ENCODE data around the gene IFT27.
A peak's percentile ranks its signal among the peaks of the same experiment; 100 is the strongest.
"Not testable (repeated sequence)": the region's sequence is repeated elsewhere in the genome, so short reads cannot be mapped to it uniquely, and the experiment has no call there.

IFT27 gene

DNA sequence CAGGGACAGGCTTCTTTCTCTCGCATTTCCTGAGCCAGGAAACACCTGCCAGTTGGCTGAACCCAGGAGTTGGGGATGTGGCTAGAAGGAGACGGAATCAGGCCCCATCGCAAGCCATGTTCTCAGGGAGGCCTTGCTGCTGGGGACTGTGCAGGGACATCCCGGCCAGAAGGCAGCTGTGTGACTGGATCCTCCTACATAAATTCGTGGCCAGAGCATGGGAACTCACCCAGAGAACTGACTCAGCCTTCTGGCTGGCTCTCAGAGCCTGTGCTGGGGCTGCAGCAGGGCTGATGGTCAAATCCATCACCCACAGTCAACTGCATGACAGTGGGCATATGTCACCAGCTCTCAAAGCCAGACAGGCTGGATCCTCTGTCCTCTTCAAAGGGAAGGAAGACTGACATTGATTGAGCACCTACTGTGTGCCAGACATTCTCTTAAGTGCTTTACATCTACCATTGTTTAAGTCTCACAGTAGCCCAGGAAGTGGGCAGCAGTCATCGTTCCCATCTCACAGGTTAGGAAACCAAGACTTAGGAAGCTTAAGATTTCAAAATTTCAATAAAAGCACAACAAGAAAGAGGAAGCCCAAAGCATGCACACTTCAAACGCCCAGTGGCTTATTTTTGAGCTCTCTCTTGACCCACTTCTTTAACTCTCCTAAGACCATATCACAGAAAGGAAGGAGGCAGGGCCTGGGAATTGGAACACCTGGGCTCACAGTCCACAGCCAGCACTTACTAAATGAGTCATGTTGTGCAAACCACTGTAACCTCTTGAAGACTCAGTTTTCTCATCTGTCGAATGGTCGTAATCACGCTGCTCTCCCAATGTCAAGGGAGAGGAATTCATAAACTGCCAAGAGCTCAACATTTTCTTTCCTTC lies 41.5 kb downstream of the IFT27 start:
- DNase-seq (ENCODE audit: low read depth), result peak; percentile 5
- TF ChIP-seq, protein P1, sequence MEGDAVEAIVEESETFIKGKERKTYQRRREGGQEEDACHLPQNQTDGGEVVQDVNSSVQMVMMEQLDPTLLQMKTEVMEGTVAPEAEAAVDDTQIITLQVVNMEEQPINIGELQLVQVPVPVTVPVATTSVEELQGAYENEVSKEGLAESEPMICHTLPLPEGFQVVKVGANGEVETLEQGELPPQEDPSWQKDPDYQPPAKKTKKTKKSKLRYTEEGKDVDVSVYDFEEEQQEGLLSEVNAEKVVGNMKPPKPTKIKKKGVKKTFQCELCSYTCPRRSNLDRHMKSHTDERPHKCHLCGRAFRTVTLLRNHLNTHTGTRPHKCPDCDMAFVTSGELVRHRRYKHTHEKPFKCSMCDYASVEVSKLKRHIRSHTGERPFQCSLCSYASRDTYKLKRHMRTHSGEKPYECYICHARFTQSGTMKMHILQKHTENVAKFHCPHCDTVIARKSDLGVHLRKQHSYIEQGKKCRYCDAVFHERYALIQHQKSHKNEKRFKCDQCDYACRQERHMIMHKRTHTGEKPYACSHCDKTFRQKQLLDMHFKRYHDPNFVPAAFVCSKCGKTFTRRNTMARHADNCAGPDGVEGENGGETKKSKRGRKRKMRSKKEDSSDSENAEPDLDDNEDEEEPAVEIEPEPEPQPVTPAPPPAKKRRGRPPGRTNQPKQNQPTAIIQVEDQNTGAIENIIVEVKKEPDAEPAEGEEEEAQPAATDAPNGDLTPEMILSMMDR (IDR thresholded peaks at IDR 0.05; ENCODE audit: control insufficient read depth, insufficient read depth, low read depth, low read length, missing control alignments), result no peak
- H3K4me3 ChIP-seq (ENCODE audit: control insufficient read depth, low read depth, low read length), result no peak overlapping the region

DNA sequence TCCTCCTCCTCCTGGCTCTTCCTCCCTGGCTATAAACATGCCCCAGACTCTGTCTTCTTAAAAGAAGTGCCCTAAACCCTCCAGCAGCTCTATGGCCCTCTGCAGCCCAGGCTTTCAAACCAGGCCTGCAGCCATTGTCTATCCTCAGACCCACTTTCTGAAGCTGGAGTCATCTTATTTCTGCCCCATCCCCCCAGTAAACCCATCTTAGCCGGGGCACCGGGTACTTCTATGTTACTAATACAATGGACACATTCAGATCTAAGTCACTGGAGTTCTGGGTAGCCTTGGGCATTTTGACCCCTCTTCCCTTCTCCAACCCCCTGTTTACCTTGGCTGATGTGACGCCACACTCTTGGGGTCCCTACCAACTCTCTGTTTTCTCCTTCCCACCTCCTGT lies 42.6 kb downstream of the IFT27 start:
- TF ChIP-seq, protein P1 (IDR thresholded peaks at IDR 0.05; ENCODE audit: control insufficient read depth, insufficient read depth, low read depth, low read length, missing control alignments), result no peak
- no peak for DNase-seq (ENCODE audit: low read depth)
- no peak overlapping the region for H3K4me3 ChIP-seq (ENCODE audit: control insufficient read depth, low read depth, low read length)

DNA sequence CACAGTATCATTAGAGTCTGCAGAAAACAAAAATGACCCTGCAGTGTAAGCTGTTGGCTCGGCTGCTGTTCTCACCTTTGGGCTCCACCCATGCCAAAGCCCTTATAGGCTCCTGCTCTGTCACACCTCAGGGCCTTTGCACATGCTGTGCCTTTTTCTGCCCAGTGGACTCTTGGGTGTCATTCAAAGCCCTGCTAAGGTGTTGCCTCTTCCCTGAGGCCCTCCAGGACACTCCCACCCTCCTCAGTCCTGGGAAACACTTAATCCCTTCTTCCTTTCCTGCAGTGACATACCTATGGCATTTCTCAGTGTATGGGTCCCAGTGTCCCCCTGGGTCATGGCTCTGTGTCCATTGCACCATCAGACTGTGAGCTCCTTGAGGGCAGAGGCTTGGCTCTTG lies 43.3 kb downstream of the IFT27 start:
- H3K4me3 ChIP-seq (ENCODE audit: control insufficient read depth, low read depth, low read length), result no peak overlapping the region
- TF ChIP-seq, protein P1 (IDR thresholded peaks at IDR 0.05; ENCODE audit: control insufficient read depth, insufficient read depth, low read depth, low read length, missing control alignments), result no peak
- no peak for DNase-seq (ENCODE audit: low read depth)

GRCh38 chr22:36731916-36732315 lies 44.0 kb downstream of the IFT27 start:
- DNase-seq (ENCODE audit: low read depth), result no peak
- TF ChIP-seq, protein P1 (IDR thresholded peaks at IDR 0.05; ENCODE audit: control insufficient read depth, insufficient read depth, low read depth, low read length, missing control alignments), result no peak

DNA sequence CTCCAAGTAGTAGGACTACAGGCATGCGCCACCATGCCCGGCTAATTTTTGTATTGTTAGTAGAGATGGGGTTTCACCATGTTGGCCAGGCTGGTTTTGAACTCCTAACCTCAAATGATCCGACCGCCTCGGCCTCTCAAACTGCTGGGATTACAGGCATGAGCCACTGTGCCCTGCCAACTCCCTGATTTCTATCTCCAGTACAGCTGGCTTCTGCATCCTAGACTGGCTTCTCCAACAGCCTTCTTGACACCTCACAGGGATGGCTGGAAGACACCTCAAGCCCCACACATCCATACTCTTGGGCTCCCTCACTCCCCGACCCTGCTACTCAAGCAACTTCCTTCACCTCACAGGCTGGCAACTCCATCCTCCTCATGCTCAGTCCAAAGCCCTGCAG lies 44.6 kb downstream of the IFT27 start:
- not testable (repeated sequence) for H3K4me3 ChIP-seq (ENCODE audit: control insufficient read depth, low read depth, low read length); DNase-seq (ENCODE audit: low read depth)

More at GRCh38 chr22:36731916-36732315, 44.0 kb downstream of the IFT27 start:
- no peak overlapping the region for H3K4me3 ChIP-seq (ENCODE audit: control insufficient read depth, low read depth, low read length)

DNA sequence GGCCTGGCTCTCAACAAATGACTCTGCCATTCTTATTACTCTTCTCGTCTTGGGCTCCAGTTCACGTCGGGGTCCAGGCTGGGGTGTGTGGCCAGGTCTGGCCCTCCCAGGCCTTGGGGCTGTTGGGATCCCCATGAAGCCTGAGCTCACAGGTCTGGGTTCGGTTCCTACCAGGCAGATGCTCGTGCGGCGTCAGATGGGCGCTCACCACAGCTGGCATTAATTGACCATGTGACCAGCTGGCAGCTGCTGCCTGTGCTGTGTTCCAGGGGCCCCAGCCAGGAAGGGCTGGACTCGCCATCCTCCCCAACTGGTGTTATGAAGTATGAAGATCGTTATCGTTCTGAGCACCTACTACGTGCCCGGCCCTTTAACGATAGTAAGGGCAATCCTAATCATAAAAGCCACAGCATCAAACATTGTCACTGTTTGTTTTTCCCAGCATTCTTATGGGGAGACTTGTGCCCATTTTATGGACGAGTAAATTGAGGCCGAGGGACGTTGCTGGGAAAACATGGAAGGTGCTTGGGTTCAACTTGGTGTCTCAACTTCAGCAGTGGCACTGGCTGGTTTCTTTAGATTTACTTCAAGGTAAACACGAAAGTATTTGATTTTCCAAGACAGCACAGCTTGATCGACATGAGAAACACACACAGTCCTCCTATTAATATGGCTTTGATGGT lies 45.6 kb downstream of the IFT27 start:
- TF ChIP-seq, protein P1 (IDR thresholded peaks at IDR 0.05; ENCODE audit: control insufficient read depth, insufficient read depth, low read depth, low read length, missing control alignments), result no peak
- H3K4me3 ChIP-seq (ENCODE audit: control insufficient read depth, low read depth, low read length), result no peak overlapping the region
- no peak for DNase-seq (ENCODE audit: low read depth)

- DNase-seq (ENCODE audit: low read depth), result no peak
- TF ChIP-seq, protein P1 (IDR thresholded peaks at IDR 0.05; ENCODE audit: control insufficient read depth, insufficient read depth, low read depth, low read length, missing control alignments), result no peak
- H3K4me3 ChIP-seq (ENCODE audit: control insufficient read depth, low read depth, low read length), result no peak overlapping the region
Measured at GRCh38 chr22:36729321-36729720, 46.6 kb downstream of the IFT27 start.
